GM18505 (cell line): ENCODE results near the gene MIER3.

Experiments used
- ATAC-seq: cut with Tn5 transposase; IDR thresholded peaks from one replicate; pipeline ENCODE4 v1.9.1; 2021; ENCODE audit not compliant: unreplicated experiment
- POLR2A ChIP-seq: IDR thresholded peaks from 4 replicates; pipeline ENCODE4 v1.6.1; 2011; ENCODE audit warnings: borderline replicate concordance; ENCODE audit not compliant: insufficient read depth, insufficient read length; ENCODE audit errors: extremely low read depth

Gene MIER3

DNA sequence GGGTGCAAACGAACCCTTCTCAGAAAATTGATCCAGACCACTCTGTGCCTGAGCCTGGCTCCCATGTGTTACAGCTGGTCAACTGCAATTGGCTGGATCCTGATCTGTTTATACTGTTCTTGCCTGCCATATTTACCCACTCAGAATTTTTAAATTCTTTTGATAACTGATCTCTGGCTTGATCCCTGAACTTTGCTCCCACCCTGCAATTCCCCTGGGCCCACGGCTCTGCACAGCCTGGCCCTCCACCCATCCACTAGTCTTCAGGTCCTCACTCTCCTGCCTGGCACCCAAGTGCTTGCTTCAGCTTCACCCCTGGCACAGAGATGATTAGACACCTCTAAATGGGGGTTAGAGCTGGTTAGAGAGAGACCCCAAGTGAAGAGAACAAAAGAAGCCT, 25.9 kb upstream of the MIER3 start:
- no peak for TF ChIP-seq POLR2A
- ATAC-seq: no peak

- TF ChIP-seq POLR2A: no peak
- ATAC-seq: no peak
These were observed 25.1 kb upstream of the MIER3 start for GRCh38 chr5:56977021-56977420.

DNA sequence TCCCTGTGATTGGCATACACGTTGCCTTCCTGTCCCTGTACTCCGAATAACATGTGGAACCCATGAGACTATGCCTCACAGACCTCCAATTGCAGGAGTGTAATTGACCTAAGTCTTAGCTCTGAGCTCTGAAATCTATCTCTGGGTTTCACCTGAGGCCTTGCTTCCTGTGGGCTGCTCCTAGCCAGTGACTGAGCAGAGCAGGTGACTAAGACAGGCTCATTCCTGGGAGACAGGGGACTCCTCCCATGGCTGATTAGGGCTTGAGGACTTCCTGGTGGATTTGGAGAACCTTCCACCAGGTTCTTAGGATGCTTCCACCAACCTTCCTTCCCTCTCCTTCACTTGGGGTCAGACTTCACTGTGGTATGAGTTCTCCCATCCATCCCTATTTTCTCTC, 22.3 kb upstream of the MIER3 start:
- TF ChIP-seq POLR2A: no peak
- ATAC-seq: no peak

DNA sequence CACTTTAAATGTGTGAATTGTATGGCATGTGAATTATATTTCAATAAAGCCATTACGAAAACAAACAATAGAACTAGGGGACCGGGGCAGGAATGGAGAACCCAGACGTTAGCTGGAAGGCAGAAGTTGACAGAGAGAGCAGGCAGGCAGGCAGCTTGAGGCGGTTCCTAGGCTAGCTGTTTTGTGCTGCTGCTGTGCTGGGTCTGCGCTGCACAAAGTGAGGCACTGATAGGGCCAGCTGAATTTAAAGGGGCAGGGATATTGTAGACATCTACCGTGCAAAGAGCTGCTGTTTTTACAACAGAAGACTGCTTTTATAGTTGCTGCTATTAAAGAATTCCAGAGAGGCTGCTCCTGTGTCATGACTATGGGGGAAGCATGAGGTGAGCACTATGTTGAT, 21.6 kb upstream of the MIER3 start:
- ATAC-seq: no peak
- TF ChIP-seq POLR2A: no peak

DNA sequence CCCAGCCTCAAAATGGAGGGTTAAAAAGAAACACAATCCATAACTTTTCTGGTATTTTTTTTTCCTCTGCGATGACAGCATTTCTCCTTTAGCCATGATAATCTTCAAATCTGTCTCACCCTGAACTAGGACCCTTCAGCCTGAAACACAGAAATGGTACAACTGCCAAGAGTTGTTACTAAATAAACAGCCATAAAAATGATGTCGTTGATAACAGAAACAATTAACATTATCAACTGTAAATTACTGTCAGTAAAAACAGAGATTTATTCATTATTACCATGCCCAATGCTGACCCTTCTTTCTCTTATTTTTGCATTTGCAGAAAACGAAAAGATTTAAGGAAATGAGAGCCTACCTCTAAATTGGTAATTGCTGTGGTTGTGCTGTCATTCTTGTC, 19.4 kb upstream of the MIER3 start:
- ATAC-seq: no peak

GRCh38 chr5:56964173-56964572, 12.2 kb upstream of the MIER3 start:
- no peak for TF ChIP-seq POLR2A
- no peak for ATAC-seq

More for the DNA sequence above, 19.4 kb upstream of the MIER3 start:
- TF ChIP-seq POLR2A: no peak

- TF ChIP-seq POLR2A: no peak
- ATAC-seq: no peak
These were observed 11.3 kb upstream of the MIER3 start for GRCh38 chr5:56963246-56963645.

DNA sequence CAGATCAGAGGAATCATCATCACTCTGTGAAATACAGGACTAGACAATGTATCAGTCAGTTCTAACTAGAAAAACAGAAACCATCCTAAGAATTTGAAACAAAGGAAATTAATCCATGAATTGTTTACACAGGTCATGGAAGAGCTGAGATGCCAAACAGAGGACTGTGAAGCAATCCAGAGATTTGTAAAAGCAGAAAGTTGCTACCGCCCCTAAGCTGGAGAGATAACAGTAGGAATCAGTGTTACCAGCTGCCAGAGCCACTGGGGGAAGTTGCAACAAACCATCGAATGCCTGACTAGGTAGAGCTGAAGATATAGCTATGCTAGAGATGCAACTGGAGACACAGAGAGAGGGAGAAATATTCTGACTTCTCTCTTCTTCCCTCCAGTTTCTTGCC, 10.4 kb upstream of the MIER3 start:
- TF ChIP-seq POLR2A: no peak
- ATAC-seq: no peak

DNA sequence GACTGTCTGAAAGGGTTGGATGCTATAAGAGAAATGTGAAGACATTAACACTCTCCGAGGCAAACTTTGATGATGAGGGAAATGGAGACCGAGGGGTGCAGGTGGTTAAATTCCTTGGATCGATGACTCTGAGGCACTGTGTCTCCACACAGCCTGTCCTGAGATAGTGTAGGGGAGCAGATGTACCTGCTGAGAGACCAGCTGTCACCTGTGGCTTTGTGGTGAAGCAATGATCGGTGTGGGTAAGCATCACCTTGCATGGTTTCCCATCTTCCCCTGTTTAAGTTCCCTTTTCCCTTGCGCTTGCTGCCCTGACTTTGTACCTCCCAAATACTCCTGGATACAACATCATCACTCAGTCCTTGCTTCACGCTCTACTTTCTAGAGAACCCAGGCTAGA, 9.8 kb upstream of the MIER3 start:
- no peak for ATAC-seq
- TF ChIP-seq POLR2A: no peak

DNA sequence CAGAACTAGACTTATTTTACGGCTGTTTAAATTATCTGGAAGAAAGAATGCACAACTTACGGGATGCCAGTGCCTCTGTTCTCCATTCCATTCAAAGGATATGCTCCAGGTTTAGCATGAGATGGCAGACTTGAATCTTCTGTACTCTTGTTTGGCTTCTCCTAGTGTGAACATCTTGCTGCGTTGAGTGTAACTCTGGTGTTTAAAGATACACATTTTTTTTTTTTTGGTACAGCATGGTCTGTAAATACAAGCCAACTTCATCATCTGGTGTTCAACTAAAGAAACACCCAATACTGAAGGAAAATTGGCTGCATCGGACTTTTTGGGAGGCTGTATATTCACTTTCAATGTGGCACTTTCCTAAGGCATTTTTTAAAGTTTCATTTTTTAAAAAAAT, 7.4 kb upstream of the MIER3 start:
- ATAC-seq: no peak
- no peak for TF ChIP-seq POLR2A

DNA sequence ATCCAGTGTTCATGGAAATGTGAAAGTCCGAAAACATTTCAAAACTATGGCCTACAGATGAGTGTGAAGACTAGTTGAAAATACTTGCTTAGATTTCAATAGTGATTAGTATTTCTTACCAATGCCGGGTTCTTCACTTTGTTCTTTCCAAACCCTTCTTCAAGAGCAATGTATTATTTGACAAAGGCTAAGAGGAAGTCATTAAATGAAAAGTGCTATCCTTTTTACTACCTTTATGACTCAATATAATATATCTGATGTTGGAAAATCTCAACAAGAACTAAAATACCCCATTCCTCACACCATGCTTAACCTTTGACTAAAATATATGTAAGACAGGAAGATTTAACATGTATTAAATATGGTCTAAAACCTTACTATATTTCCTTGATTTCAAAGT, 6.7 kb upstream of the MIER3 start:
- no peak for ATAC-seq
- TF ChIP-seq POLR2A: no peak

DNA sequence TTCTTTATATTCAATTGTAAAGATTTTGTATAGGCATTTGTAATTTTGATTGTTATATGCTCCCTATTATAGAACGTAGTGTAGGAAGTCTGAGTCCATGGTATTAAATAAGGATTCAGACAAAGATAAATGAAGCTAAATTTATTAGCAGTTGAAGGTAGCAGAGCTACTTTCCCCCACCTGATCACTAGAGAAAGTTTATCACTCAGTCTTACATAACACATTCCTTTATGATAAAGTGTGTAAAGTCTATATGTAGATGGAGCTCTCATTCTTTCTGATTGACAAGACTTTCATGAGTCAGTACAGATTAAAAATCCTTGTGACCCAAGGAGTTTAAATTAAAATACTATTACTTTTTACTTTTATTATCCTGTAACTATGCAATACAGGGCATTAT, 2.3 kb upstream of the MIER3 start:
- TF ChIP-seq POLR2A: no peak
- ATAC-seq: no peak

DNA sequence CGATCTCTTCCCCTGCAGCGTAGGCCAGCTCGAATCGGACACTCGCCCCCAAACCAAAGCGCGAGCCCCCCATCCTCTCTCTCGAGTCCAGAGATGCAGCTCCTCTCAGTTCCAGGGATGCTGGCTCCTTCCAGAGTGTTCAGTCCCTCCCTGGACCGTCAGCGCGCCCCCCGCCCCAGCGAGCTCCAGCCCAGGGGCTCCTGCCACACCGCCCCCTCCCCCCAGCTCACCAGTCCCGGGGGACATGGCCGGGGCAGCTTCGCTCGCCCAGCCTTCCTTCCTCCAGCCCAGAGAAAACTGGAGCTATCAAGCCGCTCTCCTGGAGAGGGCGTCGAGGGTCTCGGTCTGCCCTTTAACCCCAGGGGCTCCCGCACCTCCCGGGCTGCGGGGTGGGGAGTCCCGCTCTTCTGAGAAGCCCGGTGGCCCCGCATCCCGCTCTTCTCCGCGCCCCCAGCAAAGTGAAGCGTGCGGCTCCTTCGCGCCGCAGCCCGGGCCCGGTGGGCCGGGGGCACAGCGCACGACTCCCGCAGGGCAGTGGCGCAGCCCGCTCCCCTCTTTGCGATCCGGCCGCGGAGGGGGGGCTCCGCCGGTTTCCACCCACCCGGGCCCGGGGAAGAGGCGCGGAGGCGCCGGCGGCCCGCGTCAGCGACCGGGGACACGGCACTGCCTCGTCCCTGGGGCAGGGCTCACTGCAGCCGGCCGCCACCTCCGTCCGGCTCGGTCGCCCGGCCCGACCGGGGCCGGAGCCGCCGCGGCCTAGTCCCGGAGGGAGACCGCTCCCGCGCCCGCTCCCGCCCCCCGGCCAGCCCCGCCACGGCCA, 587 bp downstream of the MIER3 start:
- TF ChIP-seq POLR2A: no peak

DNA sequence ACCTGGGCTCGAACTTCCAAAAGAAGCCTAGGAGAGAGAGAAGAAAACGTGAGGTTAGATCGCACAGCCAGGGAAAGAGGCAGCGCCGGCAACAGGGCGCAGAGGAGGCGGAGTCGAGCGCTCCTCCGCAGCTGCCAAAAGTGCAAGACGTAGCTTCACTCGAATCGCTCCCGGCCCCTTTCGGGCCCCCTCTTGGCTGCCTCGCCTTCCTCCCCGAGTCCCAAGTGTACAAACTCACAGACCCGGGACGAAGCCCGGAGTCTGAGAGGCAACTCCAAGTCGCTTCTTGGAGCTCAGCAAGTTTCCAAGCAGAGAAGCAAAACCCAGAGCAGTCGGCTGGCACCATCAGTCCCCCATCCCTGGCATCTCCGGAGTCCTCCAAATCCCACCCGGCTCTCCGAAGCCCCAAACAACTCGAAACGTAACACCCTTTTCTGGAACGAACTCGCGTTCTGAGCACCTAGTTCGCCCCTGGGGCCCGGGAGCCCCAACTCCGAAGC, 1.2 kb downstream of the MIER3 start:
- ATAC-seq: no peak
- no peak for TF ChIP-seq POLR2A

More for the DNA sequence above, 587 bp downstream of the MIER3 start:
- ATAC-seq: peak; percentile 44
